Osteoblast (primary cell): ENCODE data around the gene TMEM63C. TPM values are rescaled to one million over a fixed set of nuclear protein-coding genes. Genes with fewer than 3 reads are reported as not detected.

Source experiments
- DNase-seq: peaks from one replicate; pipeline ENCODE4 v3.0.0; 2011; ENCODE audit warnings: low spot score, mixed read lengths; ENCODE audit not compliant: insufficient read length; ENCODE audit errors: missing footprints
- H2AFZ ChIP-seq: 2 replicates; pipeline ENCODE4 v1.6.0; 2011; ENCODE audit warnings: mild to moderate bottlenecking, low read length
- H3K27ac ChIP-seq: 2 replicates; pipeline ENCODE4 v1.5.1; 2011; ENCODE audit warnings: mild to moderate bottlenecking, low read depth, low read length, moderate library complexity
- H3K27me3 ChIP-seq: 2 replicates; pipeline ENCODE4 v1.6.0; 2012; ENCODE audit warnings: mild to moderate bottlenecking, control low read depth, inconsistent platforms, low read length, moderate library complexity; ENCODE audit not compliant: insufficient read depth
- H3K36me3 ChIP-seq: 2 replicates; pipeline ENCODE4 v1.5.1; 2011; ENCODE audit warnings: mild to moderate bottlenecking, low read length, control low read depth, moderate library complexity; ENCODE audit not compliant: insufficient read depth
- H3K4me1 ChIP-seq: 2 replicates; pipeline ENCODE4 v1.5.1; 2011; ENCODE audit warnings: mild to moderate bottlenecking, low read length, control low read depth, moderate library complexity; ENCODE audit not compliant: insufficient read depth
- H3K4me2 ChIP-seq: 2 replicates; pipeline ENCODE4 v1.6.0; 2011; ENCODE audit warnings: mild to moderate bottlenecking, low read length; ENCODE audit not compliant: insufficient read depth
- H3K4me3 ChIP-seq: fragments of 200-600 bp; sonication (generic); 3 replicates; pipeline ENCODE4 v1.5.1; 2012; ENCODE audit warnings: mild to moderate bottlenecking, low read length, inconsistent platforms; ENCODE audit not compliant: insufficient read depth
- H3K79me2 ChIP-seq: 2 replicates; pipeline ENCODE4 v1.6.0; 2012; ENCODE audit warnings: mild to moderate bottlenecking, low read length, control low read depth, inconsistent platforms; ENCODE audit not compliant: insufficient read depth
- H3K9me3 ChIP-seq: 2 replicates; pipeline ENCODE4 v1.5.1; 2011; ENCODE audit warnings: low read depth, low read length, control low read depth
- H4K20me1 ChIP-seq: 2 replicates; pipeline ENCODE4 v1.6.0; 2012; ENCODE audit warnings: mild to moderate bottlenecking, low read length, control low read depth; ENCODE audit not compliant: insufficient read depth
- CTCF ChIP-seq: IDR thresholded peaks from 2 replicates; pipeline ENCODE4 v1.5.1; 2011; ENCODE audit warnings: mild to moderate bottlenecking, low read depth, low read length, moderate library complexity; ENCODE audit errors: extremely low read depth
- total RNA-seq: library from RNA; depleted of rRNA; stranded (reverse); fragments of >200 nt; gene quantifications from 2 replicates; pipeline ENCODE4 v1.2.3, GENCODE V29; 2012

Gene TMEM63C
- total RNA-seq, 1 donor = 0.72 TPM

GRCh38 chr14:77228056-77228455 is 46.5 kb downstream of the TMEM63C start:
- no peaks in the 10 kb centered on the region for H3K4me1 ChIP-seq

DNA sequence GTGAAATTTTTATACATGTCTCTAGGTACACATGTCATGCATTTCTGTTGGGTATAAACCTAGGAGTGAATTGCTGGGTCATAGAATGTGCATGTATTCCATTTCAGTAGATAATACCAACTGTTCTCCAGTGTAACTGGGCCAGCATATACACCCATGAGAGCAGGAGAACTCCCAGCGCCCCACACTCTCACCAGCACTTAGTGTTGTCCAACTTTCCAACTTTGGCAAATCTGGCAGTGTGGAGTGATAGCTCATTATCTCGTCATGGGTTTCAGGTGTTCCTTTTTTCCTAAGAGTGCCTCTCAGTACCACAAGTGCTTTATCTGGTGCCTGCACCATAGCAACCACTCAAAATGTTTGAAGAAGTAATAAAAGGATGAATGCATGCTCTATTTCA is 49.3 kb downstream of the TMEM63C start:
- Histone ChIP-seq H2AFZ (no peak overlapping the region), H3K27me3 (no peaks in the 10 kb centered on the region), H3K79me2 (no peaks in the 10 kb centered on the region), H3K4me1 (no peaks in the 10 kb centered on the region), H3K4me3 (no peak overlapping the region), H3K4me2 (no peak overlapping the region), H4K20me1 (no peaks in the 10 kb centered on the region), H3K36me3 (no peaks in the 10 kb centered on the region), H3K9me3 (no peaks in the 10 kb centered on the region), H3K27ac (no peak overlapping the region)
- no peak for TF ChIP-seq CTCF
- DNase-seq = no peak

More at GRCh38 chr14:77228056-77228455, 46.5 kb downstream of the TMEM63C start:
- Histone ChIP-seq H3K27me3 (no peaks in the 10 kb centered on the region), H3K4me2 (no peak overlapping the region), H3K4me3 (no peak overlapping the region), H3K36me3 (no peaks in the 10 kb centered on the region), H3K79me2 (no peaks in the 10 kb centered on the region), H4K20me1 (no peaks in the 10 kb centered on the region), H2AFZ (no peak overlapping the region), H3K27ac (no peak overlapping the region), H3K9me3 (no peaks in the 10 kb centered on the region)
- no peak for DNase-seq
- TF ChIP-seq CTCF = no peak

GRCh38 chr14:77231721-77232120 is 50.1 kb downstream of the TMEM63C start:
- no peaks in the 10 kb centered on the region for H3K27me3 ChIP-seq
- no peak overlapping the region for H3K4me2 ChIP-seq
- H4K20me1 ChIP-seq = no peaks in the 10 kb centered on the region
- H3K4me1 ChIP-seq = no peaks in the 10 kb centered on the region
- H3K4me3 ChIP-seq = no peak overlapping the region
- no peaks in the 10 kb centered on the region for H3K36me3 ChIP-seq
- TF ChIP-seq CTCF = no peak
- DNase-seq = no peak
- H2AFZ ChIP-seq = no peak overlapping the region
- H3K79me2 ChIP-seq = no peaks in the 10 kb centered on the region
- no peak overlapping the region for H3K27ac ChIP-seq
- no peaks in the 10 kb centered on the region for H3K9me3 ChIP-seq

- Histone ChIP-seq H3K27me3 (no peaks in the 10 kb centered on the region), H3K4me2 (no peak overlapping the region), H3K4me3 (no peak overlapping the region), H3K36me3 (no peaks in the 10 kb centered on the region), H3K27ac (no peak overlapping the region), H3K4me1 (no peaks in the 10 kb centered on the region), H3K9me3 (no peaks in the 10 kb centered on the region), H3K79me2 (no peaks in the 10 kb centered on the region), H2AFZ (no peak overlapping the region), H4K20me1 (no peaks in the 10 kb centered on the region)
- DNase-seq = no peak
- no peak for TF ChIP-seq CTCF
These were observed 55.2 kb downstream of the TMEM63C start for GRCh38 chr14:77236814-77237213.
